HepG2 (cell line): ENCODE measurements around the gene IL3RA. TPM values are rescaled to one million over a fixed set of nuclear protein-coding genes. Genes with fewer than 3 reads are reported as not detected.

Experiments
- ARNT ChIP-seq: fragments of 450-650 bp; IDR thresholded peaks from 2 replicates; pipeline ENCODE4 v1.6.1; 2017
- BCL6 ChIP-seq: IDR thresholded peaks from 2 replicates; pipeline ENCODE4 v1.6.1; 2016; ENCODE audit warnings: missing genetic modification reagents, missing compliant biosample characterization
- CCDC6 ChIP-seq: sonication (generic); formaldehyde crosslinking; IDR thresholded peaks from 2 replicates; pipeline ENCODE4 v1.8.1; 2022; ENCODE audit warnings: mild to moderate bottlenecking, missing genetic modification reagents, moderate library complexity
- EHMT2 ChIP-seq: fragments of 200-600 bp; sonication (generic); IDR thresholded peaks from 2 replicates; pipeline ENCODE4 v1.7.0; 2017; ENCODE audit warnings: antibody characterized with exemption, low read depth, low read length, borderline replicate concordance
- FOXO1 ChIP-seq: sonication (generic); formaldehyde crosslinking; IDR thresholded peaks from 2 replicates; pipeline ENCODE4 v1.4.0; 2020; ENCODE audit warnings: missing genetic modification reagents
- GATAD2A ChIP-seq: IDR thresholded peaks from 2 replicates; pipeline ENCODE4 v1.6.1; 2016
- IKZF1 ChIP-seq: fragments of 450-650 bp; IDR thresholded peaks from 2 replicates; pipeline ENCODE4 v1.7.1; 2016
- PITX1 ChIP-seq: sonication (generic); formaldehyde crosslinking; IDR thresholded peaks from 2 replicates; pipeline ENCODE4 v1.5.1; 2020; ENCODE audit warnings: mild to moderate bottlenecking, missing genetic modification reagents
- SRSF4 ChIP-seq: fragments of 200-400 bp; formaldehyde crosslinking; IDR thresholded peaks from one replicate; pipeline ENCODE4 v1.6.1; 2018; ENCODE audit warnings: mild to moderate bottlenecking, low read depth, low read length, moderate library complexity; ENCODE audit not compliant: poor library complexity, severe bottlenecking
- ZBTB38 ChIP-seq: sonication (generic); formaldehyde crosslinking; IDR thresholded peaks from 2 replicates; pipeline ENCODE4 v1.5.1; 2020; ENCODE audit warnings: mild to moderate bottlenecking, missing genetic modification reagents
- ZFP41 ChIP-seq: sonication (generic); formaldehyde crosslinking; IDR thresholded peaks from 2 replicates; pipeline ENCODE4 v1.4.0; 2020; ENCODE audit warnings: mild to moderate bottlenecking, missing genetic modification reagents, borderline replicate concordance
- ZFP62 ChIP-seq: sonication (generic); formaldehyde crosslinking; IDR thresholded peaks from 2 replicates; pipeline ENCODE4 v1.4.0; 2020; ENCODE audit warnings: missing genetic modification reagents
- ZNF484 ChIP-seq: sonication (generic); formaldehyde crosslinking; IDR thresholded peaks from 2 replicates; pipeline ENCODE4 v1.5.1; 2020; ENCODE audit warnings: mild to moderate bottlenecking, low read depth, missing genetic modification reagents, borderline replicate concordance
- polyA plus RNA-seq, 8 experiments: library from polyadenylated mRNA; depleted of rRNA in 3 of 8; stranded (reverse) in 7 of 8; unstranded in 1 of 8; fragments of >200 nt; fragmentation: Illumina TruSeq in 4 of 8; extraction: Trizol in 4 of 8; gene quantifications; 2 replicates each; pipeline versions ENCODE4 v1.2.1 to v1.2.3, GENCODE V29; 2011 to 2016; ENCODE audit warnings: low read depth in 4 of 8, missing spikeins in 1 of 8, mixed read lengths in 1 of 8; ENCODE audit not compliant: insufficient read depth in 1 of 8
- total RNA-seq, 5 experiments: library from RNA; depleted of rRNA; stranded (reverse); fragments of >200 nt; fragmentation: Illumina TruSeq; extraction: Trizol; gene quantifications; 2 replicates each; pipeline ENCODE4 v1.2.3, GENCODE V29; 2016; ENCODE audit warnings: low read depth in 1 of 5
- TF ChIP-seq, protein P1 (sequence below): sonication (generic); formaldehyde crosslinking; IDR thresholded peaks from 2 replicates; pipeline ENCODE4 v1.5.0; 2020; ENCODE audit warnings: mild to moderate bottlenecking, missing genetic modification reagents, borderline replicate concordance
- TF ChIP-seq, protein P2 (sequence below): sonication (generic); formaldehyde crosslinking; IDR thresholded peaks from 2 replicates; pipeline ENCODE4 v1.4.0; 2020; ENCODE audit warnings: missing genetic modification reagents, mild to moderate bottlenecking, borderline replicate concordance
- TF ChIP-seq, protein P3 (sequence below): sonication (generic); formaldehyde crosslinking; IDR thresholded peaks from 2 replicates; pipeline ENCODE4 v1.4.0; 2020; ENCODE audit warnings: missing genetic modification reagents, low read depth, mild to moderate bottlenecking, borderline replicate concordance

IL3RA gene
- total and polyA plus RNA-seq, 2 of the 13 experiments (the other 11 are each of a cell fraction or from before 2014, with no cell fraction given), result not detected

DNA sequence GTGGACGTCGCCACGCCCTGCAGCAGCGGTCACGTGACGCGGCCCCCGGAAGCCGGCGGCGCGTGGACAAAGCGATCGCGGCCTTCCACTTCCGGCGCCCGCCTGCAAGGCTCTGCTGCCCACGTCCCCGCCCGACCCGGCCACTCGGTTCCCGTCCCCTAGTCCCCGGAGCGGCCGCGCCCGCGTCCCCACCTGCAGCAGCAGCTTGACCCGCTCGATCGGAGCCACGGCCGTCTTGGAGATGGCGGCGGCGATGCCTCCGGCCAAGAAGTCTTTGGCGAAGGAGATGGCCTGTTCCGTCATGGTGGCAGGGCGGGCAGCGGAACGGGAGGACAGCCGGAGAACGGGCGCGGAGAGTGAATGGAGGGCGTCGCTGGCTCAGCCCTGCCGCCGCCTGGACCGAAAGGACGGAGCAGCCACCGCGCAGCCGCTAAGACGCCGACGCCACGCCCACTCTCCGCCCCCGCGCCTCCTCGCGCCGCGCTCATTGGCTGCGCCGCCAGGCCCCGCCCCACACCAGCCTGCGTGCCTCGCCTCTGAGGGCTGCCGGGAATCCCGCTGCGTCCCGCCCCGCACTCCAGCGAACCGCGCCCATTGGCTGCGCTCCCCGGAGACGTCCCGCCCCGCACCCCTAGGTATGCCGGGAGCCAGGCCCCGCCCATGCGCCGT lies 55.3 kb downstream of the IL3RA start, which contains the start of gene SLC25A6 (continued):
- TF ChIP-seq ZNF484 (CRISPR knock-in tag), result no peak
- no peak for TF ChIP-seq SRSF4
- no peak for TF ChIP-seq CCDC6
- TF ChIP-seq, protein P1, sequence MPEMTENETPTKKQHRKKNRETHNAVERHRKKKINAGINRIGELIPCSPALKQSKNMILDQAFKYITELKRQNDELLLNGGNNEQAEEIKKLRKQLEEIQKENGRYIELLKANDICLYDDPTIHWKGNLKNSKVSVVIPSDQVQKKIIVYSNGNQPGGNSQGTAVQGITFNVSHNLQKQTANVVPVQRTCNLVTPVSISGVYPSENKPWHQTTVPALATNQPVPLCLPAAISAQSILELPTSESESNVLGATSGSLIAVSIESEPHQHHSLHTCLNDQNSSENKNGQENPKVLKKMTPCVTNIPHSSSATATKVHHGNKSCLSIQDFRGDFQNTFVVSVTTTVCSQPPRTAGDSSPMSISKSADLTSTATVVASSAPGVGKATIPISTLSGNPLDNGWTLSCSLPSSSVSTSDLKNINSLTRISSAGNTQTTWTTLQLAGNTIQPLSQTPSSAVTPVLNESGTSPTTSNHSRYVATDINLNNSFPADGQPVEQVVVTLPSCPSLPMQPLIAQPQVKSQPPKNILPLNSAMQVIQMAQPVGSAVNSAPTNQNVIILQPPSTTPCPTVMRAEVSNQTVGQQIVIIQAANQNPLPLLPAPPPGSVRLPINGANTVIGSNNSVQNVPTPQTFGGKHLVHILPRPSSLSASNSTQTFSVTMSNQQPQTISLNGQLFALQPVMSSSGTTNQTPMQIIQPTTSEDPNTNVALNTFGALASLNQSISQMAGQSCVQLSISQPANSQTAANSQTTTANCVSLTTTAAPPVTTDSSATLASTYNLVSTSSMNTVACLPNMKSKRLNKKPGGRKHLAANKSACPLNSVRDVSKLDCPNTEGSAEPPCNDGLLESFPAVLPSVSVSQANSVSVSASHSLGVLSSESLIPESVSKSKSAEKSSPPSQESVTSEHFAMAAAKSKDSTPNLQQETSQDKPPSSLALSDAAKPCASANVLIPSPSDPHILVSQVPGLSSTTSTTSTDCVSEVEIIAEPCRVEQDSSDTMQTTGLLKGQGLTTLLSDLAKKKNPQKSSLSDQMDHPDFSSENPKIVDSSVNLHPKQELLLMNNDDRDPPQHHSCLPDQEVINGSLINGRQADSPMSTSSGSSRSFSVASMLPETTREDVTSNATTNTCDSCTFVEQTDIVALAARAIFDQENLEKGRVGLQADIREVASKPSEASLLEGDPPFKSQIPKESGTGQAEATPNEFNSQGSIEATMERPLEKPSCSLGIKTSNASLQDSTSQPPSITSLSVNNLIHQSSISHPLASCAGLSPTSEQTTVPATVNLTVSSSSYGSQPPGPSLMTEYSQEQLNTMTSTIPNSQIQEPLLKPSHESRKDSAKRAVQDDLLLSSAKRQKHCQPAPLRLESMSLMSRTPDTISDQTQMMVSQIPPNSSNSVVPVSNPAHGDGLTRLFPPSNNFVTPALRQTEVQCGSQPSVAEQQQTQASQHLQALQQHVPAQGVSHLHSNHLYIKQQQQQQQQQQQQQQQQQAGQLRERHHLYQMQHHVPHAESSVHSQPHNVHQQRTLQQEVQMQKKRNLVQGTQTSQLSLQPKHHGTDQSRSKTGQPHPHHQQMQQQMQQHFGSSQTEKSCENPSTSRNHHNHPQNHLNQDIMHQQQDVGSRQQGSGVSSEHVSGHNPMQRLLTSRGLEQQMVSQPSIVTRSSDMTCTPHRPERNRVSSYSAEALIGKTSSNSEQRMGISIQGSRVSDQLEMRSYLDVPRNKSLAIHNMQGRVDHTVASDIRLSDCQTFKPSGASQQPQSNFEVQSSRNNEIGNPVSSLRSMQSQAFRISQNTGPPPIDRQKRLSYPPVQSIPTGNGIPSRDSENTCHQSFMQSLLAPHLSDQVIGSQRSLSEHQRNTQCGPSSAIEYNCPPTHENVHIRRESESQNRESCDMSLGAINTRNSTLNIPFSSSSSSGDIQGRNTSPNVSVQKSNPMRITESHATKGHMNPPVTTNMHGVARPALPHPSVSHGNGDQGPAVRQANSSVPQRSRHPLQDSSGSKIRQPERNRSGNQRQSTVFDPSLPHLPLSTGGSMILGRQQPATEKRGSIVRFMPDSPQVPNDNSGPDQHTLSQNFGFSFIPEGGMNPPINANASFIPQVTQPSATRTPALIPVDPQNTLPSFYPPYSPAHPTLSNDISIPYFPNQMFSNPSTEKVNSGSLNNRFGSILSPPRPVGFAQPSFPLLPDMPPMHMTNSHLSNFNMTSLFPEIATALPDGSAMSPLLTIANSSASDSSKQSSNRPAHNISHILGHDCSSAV (CRISPR knock-in tag), result no peak
- TF ChIP-seq ZFP41 (CRISPR knock-in tag), result no peak
- TF ChIP-seq GATAD2A (CRISPR knock-in tag), result no peak
- peak; percentile 51; the same call in 1 of the 2 replicates for TF ChIP-seq ZBTB38 (CRISPR knock-in tag)
- peak; percentile 8; the same call in 1 of the 2 replicates for TF ChIP-seq BCL6
- TF ChIP-seq, protein P2, sequence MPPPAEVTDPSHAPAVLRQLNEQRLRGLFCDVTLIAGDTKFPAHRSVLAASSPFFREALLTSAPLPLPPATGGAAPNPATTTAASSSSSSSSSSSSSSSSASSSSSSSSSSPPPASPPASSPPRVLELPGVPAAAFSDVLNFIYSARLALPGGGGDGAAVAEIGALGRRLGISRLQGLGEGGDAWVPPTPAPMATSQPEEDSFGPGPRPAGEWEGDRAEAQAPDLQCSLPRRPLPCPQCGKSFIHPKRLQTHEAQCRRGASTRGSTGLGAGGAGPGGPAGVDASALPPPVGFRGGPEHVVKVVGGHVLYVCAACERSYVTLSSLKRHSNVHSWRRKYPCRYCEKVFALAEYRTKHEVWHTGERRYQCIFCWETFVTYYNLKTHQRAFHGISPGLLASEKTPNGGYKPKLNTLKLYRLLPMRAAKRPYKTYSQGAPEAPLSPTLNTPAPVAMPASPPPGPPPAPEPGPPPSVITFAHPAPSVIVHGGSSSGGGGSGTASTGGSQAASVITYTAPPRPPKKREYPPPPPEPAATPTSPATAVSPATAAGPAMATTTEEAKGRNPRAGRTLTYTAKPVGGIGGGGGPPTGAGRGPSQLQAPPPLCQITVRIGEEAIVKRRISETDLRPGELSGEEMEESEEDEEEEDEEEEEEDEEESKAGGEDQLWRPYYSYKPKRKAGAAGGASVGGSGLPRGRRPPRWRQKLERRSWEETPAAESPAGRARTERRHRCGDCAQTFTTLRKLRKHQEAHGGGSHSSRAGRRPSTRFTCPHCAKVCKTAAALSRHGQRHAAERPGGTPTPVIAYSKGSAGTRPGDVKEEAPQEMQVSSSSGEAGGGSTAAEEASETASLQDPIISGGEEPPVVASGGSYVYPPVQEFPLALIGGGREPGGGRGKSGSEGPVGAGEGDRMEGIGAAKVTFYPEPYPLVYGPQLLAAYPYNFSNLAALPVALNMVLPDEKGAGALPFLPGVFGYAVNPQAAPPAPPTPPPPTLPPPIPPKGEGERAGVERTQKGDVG (CRISPR knock-in tag), result no peak
- TF ChIP-seq PITX1, result no peak
- no peak for TF ChIP-seq ARNT
- TF ChIP-seq FOXO1, result no peak; the same call in none of the 2 replicates
- TF ChIP-seq EHMT2, result no peak
- no peak for TF ChIP-seq IKZF1
- no peak for TF ChIP-seq ZFP62 (CRISPR knock-in tag)
- TF ChIP-seq, protein P3, sequence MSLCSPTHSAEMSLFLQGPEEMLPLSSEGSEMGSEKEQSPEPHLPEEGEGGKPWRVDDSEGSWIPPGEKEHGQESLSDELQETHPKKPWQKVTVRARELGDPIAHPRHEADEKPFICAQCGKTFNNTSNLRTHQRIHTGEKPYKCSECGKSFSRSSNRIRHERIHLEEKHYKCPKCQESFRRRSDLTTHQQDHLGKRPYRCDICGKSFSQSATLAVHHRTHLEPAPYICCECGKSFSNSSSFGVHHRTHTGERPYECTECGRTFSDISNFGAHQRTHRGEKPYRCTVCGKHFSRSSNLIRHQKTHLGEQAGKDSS, result no peak
